Trophoblast cell (in vitro differentiated cells and primary cell): ENCODE results near the gene CLNK.

Experiments used
- DNase-seq, 2 donors: peaks; one replicate each; pipeline ENCODE4 v3.0.0-alpha.2; 2016
- H2AFZ ChIP-seq: 2 replicates; pipeline ENCODE4 v1.6.1; 2013; ENCODE audit warnings: low read length, moderate library complexity, mild to moderate bottlenecking; ENCODE audit not compliant: insufficient read depth, poor library complexity
- H2AK5ac ChIP-seq: 2 replicates; pipeline ENCODE4 v1.6.1; 2013; ENCODE audit warnings: mild to moderate bottlenecking, low read length
- H2BK120ac ChIP-seq: 2 replicates; pipeline ENCODE4 v1.6.1; 2013; ENCODE audit warnings: low read length, mild to moderate bottlenecking, moderate library complexity; ENCODE audit not compliant: insufficient read depth, poor library complexity
- H2BK12ac ChIP-seq: 2 replicates; pipeline ENCODE4 v1.6.1; 2013; ENCODE audit warnings: mild to moderate bottlenecking, low read length, moderate library complexity
- H2BK5ac ChIP-seq: 2 replicates; pipeline ENCODE4 v1.6.1; 2013; ENCODE audit warnings: low read length, low read depth, moderate library complexity, mild to moderate bottlenecking; ENCODE audit not compliant: poor library complexity
- H3K14ac ChIP-seq: 2 replicates; pipeline ENCODE4 v1.6.1; 2013; ENCODE audit warnings: mild to moderate bottlenecking, low read length
- H3K18ac ChIP-seq: 2 replicates; pipeline ENCODE4 v1.6.1; 2013; ENCODE audit warnings: mild to moderate bottlenecking, low read length
- H3K23ac ChIP-seq: 2 replicates; pipeline ENCODE4 v1.6.1; 2013; ENCODE audit warnings: low read length
- H3K27ac ChIP-seq: 2 replicates; pipeline ENCODE4 v1.5.1; 2013; ENCODE audit warnings: low read depth, mild to moderate bottlenecking, inconsistent platforms, low read length, moderate library complexity
- H3K27me3 ChIP-seq: 2 replicates; pipeline ENCODE4 v1.6.1; 2013; ENCODE audit warnings: inconsistent platforms, mild to moderate bottlenecking, low read length, moderate library complexity; ENCODE audit not compliant: insufficient read depth
- H3K36me3 ChIP-seq, 2 experiments: 1 replicate in 1 of 2; 2 replicates in 1 of 2; pipeline ENCODE4 v1.6.1; 2013; ENCODE audit warnings: low read length in 2 of 2, mild to moderate bottlenecking in 2 of 2, moderate library complexity in 1 of 2; ENCODE audit not compliant: insufficient read depth in 2 of 2, control insufficient read depth in 1 of 2
- H3K4ac ChIP-seq: 2 replicates; pipeline ENCODE4 v1.6.1; 2013; ENCODE audit warnings: low read depth, mild to moderate bottlenecking, low read length, moderate library complexity
- H3K4me1 ChIP-seq, 2 experiments: 1 replicate in 1 of 2; 2 replicates in 1 of 2; pipeline ENCODE4 v1.6.1; 2013; ENCODE audit warnings: low read length in 2 of 2, mild to moderate bottlenecking in 2 of 2, moderate library complexity in 1 of 2; ENCODE audit not compliant: insufficient read depth in 2 of 2, control insufficient read depth in 1 of 2
- H3K4me2 ChIP-seq: 2 replicates; pipeline ENCODE4 v1.6.1; 2013; ENCODE audit warnings: inconsistent platforms, mild to moderate bottlenecking, low read length, moderate library complexity
- H3K4me3 ChIP-seq: 2 replicates; pipeline ENCODE4 v1.5.1; 2013; ENCODE audit warnings: mild to moderate bottlenecking, low read depth, low read length, inconsistent platforms
- H3K79me1 ChIP-seq: one replicate; pipeline ENCODE4 v1.6.1; 2013; ENCODE audit warnings: low read length
- H3K79me2 ChIP-seq: 2 replicates; pipeline ENCODE4 v1.6.1; 2013; ENCODE audit warnings: low read length, mild to moderate bottlenecking; ENCODE audit not compliant: control insufficient read depth, insufficient read depth, poor library complexity
- H3K9ac ChIP-seq: 2 replicates; pipeline ENCODE4 v1.6.1; 2013; ENCODE audit warnings: mild to moderate bottlenecking, low read length
- H3K9me3 ChIP-seq: 2 replicates; pipeline ENCODE4 v1.6.1; 2013; ENCODE audit warnings: low read depth, mild to moderate bottlenecking, control low read depth, inconsistent platforms, low read length; ENCODE audit not compliant: insufficient read depth
- H4K12ac ChIP-seq: 2 replicates; pipeline ENCODE4 v1.6.1; 2013; ENCODE audit warnings: low read depth, mild to moderate bottlenecking, low read length, moderate library complexity
- H4K8ac ChIP-seq: 2 replicates; pipeline ENCODE4 v1.6.1; 2013; ENCODE audit warnings: low read depth, mild to moderate bottlenecking, low read length, moderate library complexity
- H4K91ac ChIP-seq: one replicate; pipeline ENCODE4 v1.6.1; 2013; ENCODE audit warnings: low read depth, mild to moderate bottlenecking, low read length, moderate library complexity
- WGBS: extraction: QIAGEN DNeasy Blood & Tissue Kit; methylation state at CpG from one replicate; pipeline ENCODE4 v1.1.7; 2013; ENCODE audit warnings: missing lambda C conversion rate; ENCODE audit not compliant: insufficient read length, insufficient coverage; ENCODE audit errors: extremely low coverage; 5-methylcytosine and 5-hydroxymethylcytosine counted together

The CLNK gene

GRCh38 chr4:10478621-10479020 lies 205.9 kb downstream of the CLNK start:
- no peak overlapping the region for H2AK5ac ChIP-seq
- no peak overlapping the region for H3K23ac ChIP-seq
- no peak overlapping the region for H4K12ac ChIP-seq
- H3K79me2 ChIP-seq: no peaks in the 10 kb centered on the region
- no peak overlapping the region for H2AFZ ChIP-seq
- no peak overlapping the region for H3K18ac ChIP-seq
- no peak overlapping the region for H4K8ac ChIP-seq
- no peaks in the 10 kb centered on the region for H3K36me3 ChIP-seq
- H2BK12ac ChIP-seq: no peak overlapping the region
- H3K4ac ChIP-seq: no peak overlapping the region
- peaks cover 0 to 2% of the 10 kb centered on the region in 2 experiments for H3K4me1 ChIP-seq
- no peak overlapping the region for H2BK5ac ChIP-seq
- no peak overlapping the region for H3K14ac ChIP-seq
- H3K4me3 ChIP-seq: no peak overlapping the region
- no peaks in the 10 kb centered on the region for H3K9me3 ChIP-seq
- H3K79me1 ChIP-seq: no peaks in the 10 kb centered on the region
- H3K9ac ChIP-seq: no peak overlapping the region
- H3K27ac ChIP-seq: no peak overlapping the region
- no peaks in the 10 kb centered on the region for H3K27me3 ChIP-seq
- DNase-seq: peak; percentile 88 to 93
- no peak overlapping the region for H4K91ac ChIP-seq
- no peak overlapping the region for H2BK120ac ChIP-seq
- no peak overlapping the region for H3K4me2 ChIP-seq

DNA sequence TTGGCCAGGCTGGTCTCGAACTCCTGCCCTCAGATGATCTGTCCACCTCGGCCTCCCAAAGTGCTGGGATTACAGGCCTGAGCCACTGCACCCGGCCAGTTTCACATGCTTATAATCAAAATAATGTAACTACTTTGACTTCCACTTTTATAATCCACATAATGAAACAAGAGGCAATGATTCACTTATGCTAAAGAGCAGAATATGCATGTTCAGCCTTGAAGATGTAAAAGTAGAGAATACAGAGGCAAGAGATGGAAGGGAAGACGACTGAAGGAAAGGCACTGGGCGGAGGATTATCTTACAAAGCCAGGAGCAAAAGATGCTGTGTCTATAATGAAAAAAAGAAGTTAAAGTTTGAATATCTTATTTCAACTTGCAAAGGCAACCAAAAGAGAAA lies 214.1 kb downstream of the CLNK start:
- H3K36me3 ChIP-seq: no peaks in the 10 kb centered on the region
- no peak overlapping the region for H3K4me2 ChIP-seq
- H2BK12ac ChIP-seq: no peak overlapping the region
- H2AK5ac ChIP-seq: no peak overlapping the region
- H3K9ac ChIP-seq: no peak overlapping the region
- WGBS: no CpG with 5 or more reads among the region's 5 CpGs
- no peaks in the 10 kb centered on the region for H3K79me1 ChIP-seq
- no peak overlapping the region for H3K4me3 ChIP-seq
- no peaks in the 10 kb centered on the region for H3K9me3 ChIP-seq
- H4K8ac ChIP-seq: no peak overlapping the region
- H3K79me2 ChIP-seq: no peaks in the 10 kb centered on the region
- DNase-seq: no peak
- no peak overlapping the region for H3K27ac ChIP-seq
- H3K23ac ChIP-seq: no peak overlapping the region
- no peak overlapping the region for H3K14ac ChIP-seq
- no peaks in the 10 kb centered on the region for H3K4me1 ChIP-seq
- H2BK120ac ChIP-seq: no peak overlapping the region
- no peaks in the 10 kb centered on the region for H3K27me3 ChIP-seq
- H3K4ac ChIP-seq: no peak overlapping the region
- no peak overlapping the region for H2AFZ ChIP-seq
- H4K12ac ChIP-seq: no peak overlapping the region
- no peak overlapping the region for H2BK5ac ChIP-seq
- H4K91ac ChIP-seq: no peak overlapping the region
- H3K18ac ChIP-seq: no peak overlapping the region

GRCh38 chr4:10466161-10466560 lies 218.4 kb downstream of the CLNK start:
- no peak overlapping the region for H3K23ac ChIP-seq
- no peak overlapping the region for H4K8ac ChIP-seq
- H3K9me3 ChIP-seq: peaks cover 7% of the 10 kb centered on the region
- no CpG with 5 or more reads among the region's 5 CpGs for WGBS
- H3K4ac ChIP-seq: no peak overlapping the region
- no peak overlapping the region for H2AK5ac ChIP-seq
- H3K4me1 ChIP-seq: peaks cover 3 to 6% of the 10 kb centered on the region in 2 experiments
- peak; percentile 30 to 71 for DNase-seq
- no peak overlapping the region for H2AFZ ChIP-seq
- no peak overlapping the region for H3K9ac ChIP-seq
- no peak overlapping the region for H2BK12ac ChIP-seq
- no peak overlapping the region for H4K12ac ChIP-seq
- no peaks in the 10 kb centered on the region for H3K36me3 ChIP-seq
- no peak overlapping the region for H3K4me2 ChIP-seq
- no peak overlapping the region for H3K14ac ChIP-seq
- H3K4me3 ChIP-seq: no peak overlapping the region
- no peak overlapping the region for H3K27ac ChIP-seq
- no peak overlapping the region for H2BK5ac ChIP-seq
- H3K79me2 ChIP-seq: no peaks in the 10 kb centered on the region
- H2BK120ac ChIP-seq: no peak overlapping the region
- no peak overlapping the region for H3K18ac ChIP-seq
- peaks cover 10% of the 10 kb centered on the region for H3K27me3 ChIP-seq
- H4K91ac ChIP-seq: no peak overlapping the region
- H3K79me1 ChIP-seq: no peaks in the 10 kb centered on the region

GRCh38 chr4:10462876-10463275 lies 221.7 kb downstream of the CLNK start:
- Histone ChIP-seq H3K27ac (no peak overlapping the region), H3K79me2 (no peaks in the 10 kb centered on the region), H3K14ac (no peak overlapping the region), H2BK12ac (no peak overlapping the region), H4K91ac (no peak overlapping the region), H2AFZ (no peak overlapping the region), H3K4me1 (peaks cover 3 to 10% of the 10 kb centered on the region in 2 experiments), H2AK5ac (no peak overlapping the region), H3K18ac (no peak overlapping the region), H4K8ac (no peak overlapping the region), H4K12ac (no peak overlapping the region), H3K23ac (no peak overlapping the region), H3K9ac (no peak overlapping the region), H3K79me1 (no peaks in the 10 kb centered on the region), H3K36me3 (no peaks in the 10 kb centered on the region), H3K4me2 (no peak overlapping the region), H3K4ac (no peak overlapping the region), H2BK5ac (no peak overlapping the region), H3K27me3 (peaks cover 10% of the 10 kb centered on the region), H2BK120ac (no peak overlapping the region), H3K4me3 (no peak overlapping the region), H3K9me3 (peaks cover 10% of the 10 kb centered on the region)
- no peak for DNase-seq
- no CpG with 5 or more reads among the region's 4 CpGs for WGBS
